CD14-positive monocyte (primary cell): Measurements from ENCODE around the gene LBX2. TPM values are rescaled to one million over a fixed set of nuclear protein-coding genes. Genes with fewer than 3 reads are reported as not detected.
A peak's percentile ranks its signal among the peaks of the same experiment; 100 is the strongest.

Source experiments
- DNase-seq, 3 donors: peaks; one replicate each; pipeline ENCODE4 v3.0.0-alpha.2; 2011 to 2022
- H2AFZ ChIP-seq: 2 replicates; pipeline ENCODE4 v1.6.0; 2012; ENCODE audit warnings: mild to moderate bottlenecking, low read depth, low read length, inconsistent platforms; ENCODE audit not compliant: insufficient read depth, poor library complexity, severe bottlenecking
- H3K27ac ChIP-seq, 2 donors: 1 replicate in 1 of 2; 2 replicates in 1 of 2; pipeline ENCODE4 v1.5.1; 2012 to 2013; ENCODE audit warnings: low read length in 2 of 2, control low read depth in 1 of 2, inconsistent platforms in 1 of 2, low read depth in 1 of 2, mild to moderate bottlenecking in 1 of 2
- H3K27me3 ChIP-seq, 2 donors: one replicate each; pipeline versions ENCODE4 v1.6.0 to v1.6.1; 2011 to 2013; ENCODE audit warnings: low read length in 2 of 2; ENCODE audit not compliant: control insufficient read depth in 2 of 2, insufficient read depth in 2 of 2
- H3K36me3 ChIP-seq, 2 donors: replicated peaks in 1 of 2; 1 replicate in 1 of 2; 2 replicates in 1 of 2; pipeline versions ENCODE4 v1.5.1 to v1.6.1; 2012 to 2013; ENCODE audit warnings: low read length in 2 of 2, control low read depth in 1 of 2, inconsistent platforms in 1 of 2, mild to moderate bottlenecking in 1 of 2; ENCODE audit not compliant: insufficient read depth in 2 of 2, control insufficient read depth in 1 of 2
- H3K4me1 ChIP-seq, 2 donors: 1 replicate in 1 of 2; 2 replicates in 1 of 2; pipeline versions ENCODE4 v1.5.1 to v1.6.1; 2012 to 2013; ENCODE audit warnings: low read length in 2 of 2, control low read depth in 1 of 2, inconsistent platforms in 1 of 2, mild to moderate bottlenecking in 1 of 2, moderate library complexity in 1 of 2; ENCODE audit not compliant: insufficient read depth in 2 of 2, control insufficient read depth in 1 of 2
- H3K4me2 ChIP-seq: replicated peaks from 2 replicates; pipeline ENCODE3; 2012; ENCODE audit warnings: low read length, moderate library complexity, mild to moderate bottlenecking; ENCODE audit not compliant: poor library complexity, severe bottlenecking; ENCODE audit errors: extremely low read depth
- H3K4me3 ChIP-seq, 3 experiments: fragments of 200-600 bp in 1 of 3; sonication (generic) in 1 of 3; replicated peaks in 1 of 3; 1 replicate in 2 of 3; 2 replicates in 1 of 3; pipeline ENCODE4 v1.5.1; 2011 to 2013; ENCODE audit warnings: low read length in 3 of 3, mild to moderate bottlenecking in 3 of 3, control low read depth in 2 of 3, low read depth in 2 of 3, inconsistent platforms in 1 of 3, moderate library complexity in 1 of 3
- H3K79me2 ChIP-seq: 2 replicates; pipeline ENCODE4 v1.6.0; 2012; ENCODE audit warnings: mild to moderate bottlenecking, control low read depth, inconsistent platforms, low read length, moderate library complexity; ENCODE audit not compliant: insufficient read depth
- H3K9ac ChIP-seq: 2 replicates; pipeline ENCODE4 v1.6.0; 2017; ENCODE audit warnings: low read length, mild to moderate bottlenecking; ENCODE audit not compliant: insufficient read depth, poor library complexity, severe bottlenecking
- H3K9me3 ChIP-seq, 2 donors: replicated peaks in 1 of 2; 1 replicate in 1 of 2; 2 replicates in 1 of 2; pipeline versions ENCODE4 v1.5.1 to v1.6.1; 2012 to 2013; ENCODE audit warnings: low read length in 2 of 2, control low read depth in 1 of 2; ENCODE audit not compliant: control insufficient read depth in 1 of 2, insufficient read depth in 1 of 2
- H4K20me1 ChIP-seq: 2 replicates; pipeline ENCODE4 v1.6.0; 2012; ENCODE audit warnings: mild to moderate bottlenecking, low read length, control low read depth, moderate library complexity; ENCODE audit not compliant: insufficient read depth
- H3K27ac Mint-ChIP-seq, 7 donors: one replicate each; pipeline ENCODE4 v1.8.0; 2020; ENCODE audit warnings: mild to moderate bottlenecking in 7 of 7, mixed read lengths in 7 of 7, moderate library complexity in 6 of 7, inconsistent platforms in 2 of 7
- H3K27me3 Mint-ChIP-seq, 3 donors: one replicate each; pipeline ENCODE4 v1.8.0; 2021 to 2022; ENCODE audit warnings: low read depth in 3 of 3, mild to moderate bottlenecking in 3 of 3, mixed read lengths in 3 of 3, moderate library complexity in 3 of 3, inconsistent platforms in 1 of 3
- H3K36me3 Mint-ChIP-seq, 2 donors: one replicate each; pipeline ENCODE4 v1.8.0; 2020; ENCODE audit warnings: mixed read lengths in 2 of 2, inconsistent platforms in 1 of 2, mild to moderate bottlenecking in 1 of 2
- H3K4me1 Mint-ChIP-seq: one replicate; pipeline ENCODE4 v1.8.0; 2020; ENCODE audit warnings: mild to moderate bottlenecking, mixed read lengths
- H3K4me3 Mint-ChIP-seq, 2 donors: one replicate each; pipeline ENCODE4 v1.8.0; 2020; ENCODE audit warnings: mild to moderate bottlenecking in 2 of 2, mixed read lengths in 2 of 2, moderate library complexity in 1 of 2
- H3K9me3 Mint-ChIP-seq, 7 donors: one replicate each; pipeline ENCODE4 v1.8.0; 2020 to 2022; ENCODE audit warnings: mixed read lengths in 7 of 7, mild to moderate bottlenecking in 6 of 7, moderate library complexity in 6 of 7, inconsistent platforms in 2 of 7
- CTCF ChIP-seq: fragments of 200-600 bp; IDR thresholded peaks from one replicate; pipeline ENCODE4 v1.8.0; 2022; ENCODE audit warnings: antibody characterized with exemption, mild to moderate bottlenecking
- WGBS: methylation state at CpG from one replicate; pipeline ENCODE4 v1.1.5; 2013; ENCODE audit warnings: missing lambda C conversion rate; ENCODE audit not compliant: insufficient coverage; 5-methylcytosine and 5-hydroxymethylcytosine counted together
- intact Hi-C, 2 donors: fragments of 100-400 bp; cut with micrococcal nuclease; formaldehyde crosslinking; loops; one replicate each; pipeline versions ENCODE4 v1.15.0 to v1.15.1; 2023
- polyA plus RNA-seq, 3 donors: library from polyadenylated mRNA; depleted of rRNA in 1 of 3; unstranded in 2 of 3; stranded (reverse) in 1 of 3; fragments of 300-500 nt in 2 of 3; fragments of >200 nt in 1 of 3; fragmentation: Illumina TruSeq in 2 of 3; gene quantifications; 1 replicate in 2 of 3; 2 replicates in 1 of 3; pipeline ENCODE4 v1.2.3, GENCODE V29; 2012 to 2021

The LBX2 gene
- polyA plus RNA-seq, 3 donors = 0.46 to 0.76 TPM; not detected in 1

- Mint-ChIP-seq H3K36me3 (peaks cover 7 to 10% of the 10 kb centered on the region in 2 donors), H3K4me1 (peaks cover 37% of the 10 kb centered on the region), H3K4me3 (peak overlapping the region; percentile 72 to 93), H3K9me3 (peaks cover 2 to 28% (median 24%) of the 10 kb centered on the region in 7 donors), H3K27ac (no peak overlapping the region), H3K27me3 (peaks cover 86 to 99% (median 92%) of the 10 kb centered on the region in 3 donors)
- peak in 2 of 3 donors; percentile 55 to 60 for DNase-seq
- Histone ChIP-seq H3K9me3 (peaks cover 0 to 23% of the 10 kb centered on the region in 2 donors), H3K36me3 (no peaks in the 10 kb centered on the region), H3K4me1 (peaks cover 26 to 32% of the 10 kb centered on the region in 2 donors), H3K27ac (no peak overlapping the region), H3K4me3 (peak overlapping the region; percentile 26 to 72 (median 27)), H4K20me1 (no peaks in the 10 kb centered on the region), H2AFZ (peak overlapping the region; percentile 74), H3K27me3 (peaks cover 77 to 98% of the 10 kb centered on the region in 2 donors), H3K79me2 (no peaks in the 10 kb centered on the region), H3K9ac (no peak overlapping the region), H3K4me2 (peak overlapping the region; percentile 86)
- WGBS = 2% methylated on average over 72 of the region's 72 CpGs
- no peak for TF ChIP-seq CTCF
- intact Hi-C loops = no loop called here
These were observed 16.7 kb upstream of the LBX2 start for GRCh38 chr2:74515981-74516633.

- H3K27me3 ChIP-seq = peaks cover 81 to 99% of the 10 kb centered on the region in 2 donors
- peak overlapping the region in 1 of 3 experiments; percentile 72 for H3K4me3 ChIP-seq
- H3K27ac ChIP-seq = no peak overlapping the region
- Mint-ChIP-seq H3K27me3 (peaks cover 87 to 100% (median 93%) of the 10 kb centered on the region in 3 donors), H3K9me3 (peaks cover 2 to 28% (median 24%) of the 10 kb centered on the region in 7 donors), H3K4me3 (peak overlapping the region; percentile 67 to 90), H3K4me1 (peaks cover 39% of the 10 kb centered on the region), H3K27ac (peak overlapping the region in 2 of 7 donors; percentile 33 to 53), H3K36me3 (peaks cover 9 to 10% of the 10 kb centered on the region in 2 donors)
- DNase-seq = no peak
- peaks cover 26 to 32% of the 10 kb centered on the region in 2 donors for H3K4me1 ChIP-seq
- H3K79me2 ChIP-seq = no peaks in the 10 kb centered on the region
- H3K36me3 ChIP-seq = no peaks in the 10 kb centered on the region
- peak overlapping the region; percentile 74 for H2AFZ ChIP-seq
- WGBS = 5% methylated on average over 55 of the region's 60 CpGs
- peaks cover 0 to 26% of the 10 kb centered on the region in 2 donors for H3K9me3 ChIP-seq
- no peaks in the 10 kb centered on the region for H4K20me1 ChIP-seq
- H3K4me2 ChIP-seq = peak overlapping the region; percentile 86
- intact Hi-C loops = no loop called here
- H3K9ac ChIP-seq = no peak overlapping the region
- TF ChIP-seq CTCF = no peak
These were observed 16.0 kb upstream of the LBX2 start for GRCh38 chr2:74515271-74515980.
